CD4-positive, CD25-positive, alpha-beta regulatory T cell (primary cell): ENCODE data around the gene PLCG2. TPM values are rescaled to one million over a fixed set of nuclear protein-coding genes. Genes with fewer than 3 reads are reported as not detected.
"Not testable (repeated sequence)": the region's sequence is repeated elsewhere in the genome, so short reads cannot be mapped to it uniquely, and the experiment has no call there.

Experiments
- ATAC-seq, 2 donors: fragments of 150-1000 bp; cut with Tn5 transposase; one replicate each; pipeline ENCODE4 v1.10.0; 2021; ENCODE audit warnings: low read depth in 2 of 2, moderate number of reproducible peaks in 2 of 2, moderate library complexity in 1 of 2
- DNase-seq, 3 donors: peaks; one replicate each; pipeline versions ENCODE4 v3.0.0 to v3.0.0-alpha.2; 2012 to 2022; ENCODE audit warnings: mixed read lengths in 1 of 3
- H3K27ac ChIP-seq: one replicate; pipeline ENCODE4 v1.7.0; 2013; ENCODE audit warnings: mild to moderate bottlenecking, low read length; ENCODE audit not compliant: insufficient read depth, poor library complexity, severe bottlenecking
- H3K27me3 ChIP-seq: one replicate; pipeline ENCODE4 v1.7.0; 2013; ENCODE audit warnings: low read length; ENCODE audit not compliant: control insufficient read depth, insufficient read depth
- H3K36me3 ChIP-seq: one replicate; pipeline ENCODE4 v1.7.0; 2013; ENCODE audit warnings: mild to moderate bottlenecking, low read length, moderate library complexity; ENCODE audit not compliant: control insufficient read depth, insufficient read depth
- H3K4me1 ChIP-seq: 2 replicates; pipeline ENCODE4 v1.7.0; 2013; ENCODE audit warnings: mild to moderate bottlenecking, low read length; ENCODE audit not compliant: insufficient read depth, control insufficient read depth, poor library complexity, severe bottlenecking
- H3K4me3 ChIP-seq: one replicate; pipeline ENCODE4 v1.7.0; 2013; ENCODE audit warnings: low read depth, mild to moderate bottlenecking, low read length, moderate library complexity
- H3K9me3 ChIP-seq, 2 experiments: 1 replicate in 1 of 2; 2 replicates in 1 of 2; pipeline ENCODE4 v1.7.0; 2013; ENCODE audit warnings: low read length in 2 of 2, mild to moderate bottlenecking in 1 of 2, moderate library complexity in 1 of 2; ENCODE audit not compliant: control insufficient read depth in 2 of 2
- H3K27ac Mint-ChIP-seq, 3 donors: one replicate each; pipeline ENCODE4 v1.8.0; 2020 to 2022; ENCODE audit warnings: mild to moderate bottlenecking in 3 of 3, mixed read lengths in 3 of 3, moderate library complexity in 2 of 3
- H3K27me3 Mint-ChIP-seq: one replicate; pipeline ENCODE4 v1.8.0; 2022; ENCODE audit warnings: mild to moderate bottlenecking, mixed read lengths
- H3K36me3 Mint-ChIP-seq: one replicate; pipeline ENCODE4 v1.8.0; 2020; ENCODE audit warnings: mixed read lengths
- H3K4me1 Mint-ChIP-seq, 4 donors: one replicate each; pipeline ENCODE4 v1.8.0; 2020 to 2022; ENCODE audit warnings: mixed read lengths in 4 of 4, mild to moderate bottlenecking in 1 of 4
- H3K4me3 Mint-ChIP-seq, 4 donors: one replicate each; pipeline ENCODE4 v1.8.0; 2020 to 2022; ENCODE audit warnings: mild to moderate bottlenecking in 4 of 4, mixed read lengths in 4 of 4, moderate library complexity in 3 of 4
- H3K9me3 Mint-ChIP-seq, 7 donors: one replicate each; pipeline ENCODE4 v1.8.0; 2020 to 2022; ENCODE audit warnings: mixed read lengths in 7 of 7, mild to moderate bottlenecking in 3 of 7, moderate library complexity in 2 of 7
- polyA plus RNA-seq, 4 donors: library from polyadenylated mRNA; unstranded; fragments of 300-500 nt; fragmentation: Illumina TruSeq; gene quantifications; one replicate each; pipeline ENCODE4 v1.2.3, GENCODE V29; 2021
- total RNA-seq: library from RNA; stranded (reverse); gene quantifications from one replicate; pipeline ENCODE4 v1.2.3, GENCODE V29; 2022

Gene PLCG2
- total and polyA plus RNA-seq, 5 donors from 2014 or later: 0.59 to 3.8 (median 1.3) TPM; not detected in 1

DNA sequence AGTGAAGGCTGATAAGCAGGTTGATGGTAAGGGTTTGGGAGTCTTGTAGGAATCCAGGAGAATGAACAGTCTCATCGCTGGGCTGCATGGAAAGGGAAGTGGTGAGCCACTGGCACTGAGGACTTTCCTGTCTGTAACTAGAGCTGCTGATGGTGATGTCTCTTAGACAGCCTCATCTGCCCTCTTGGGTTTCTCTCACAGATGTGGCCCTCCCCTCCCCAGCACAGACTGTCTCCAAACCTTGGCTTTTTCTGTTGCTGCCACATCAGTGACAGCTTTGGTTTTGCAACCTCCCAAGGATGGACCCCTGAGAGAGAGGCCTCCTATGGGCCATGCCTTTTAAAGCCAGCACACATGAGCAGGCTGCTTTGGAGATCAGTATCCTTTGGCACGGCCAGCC is 16.9 kb downstream of the PLCG2 start:
- no peaks in the 10 kb centered on the region for H3K9me3 ChIP-seq
- H3K27me3 ChIP-seq: no peaks in the 10 kb centered on the region
- Mint-ChIP-seq H3K36me3 (no peaks in the 10 kb centered on the region), H3K9me3 (peaks cover 0 to 2% (median 0%) of the 10 kb centered on the region in 7 donors), H3K27me3 (peaks cover 4% of the 10 kb centered on the region), H3K4me1 (peaks cover 0 to 12% (median 4%) of the 10 kb centered on the region in 4 donors), H3K27ac (no peak overlapping the region), H3K4me3 (no peak overlapping the region)
- ATAC-seq: no peak
- no peaks in the 10 kb centered on the region for H3K36me3 ChIP-seq
- no peak overlapping the region for H3K27ac ChIP-seq
- peaks cover 7% of the 10 kb centered on the region for H3K4me1 ChIP-seq
- DNase-seq: no peak
- H3K4me3 ChIP-seq: no peak overlapping the region

DNA sequence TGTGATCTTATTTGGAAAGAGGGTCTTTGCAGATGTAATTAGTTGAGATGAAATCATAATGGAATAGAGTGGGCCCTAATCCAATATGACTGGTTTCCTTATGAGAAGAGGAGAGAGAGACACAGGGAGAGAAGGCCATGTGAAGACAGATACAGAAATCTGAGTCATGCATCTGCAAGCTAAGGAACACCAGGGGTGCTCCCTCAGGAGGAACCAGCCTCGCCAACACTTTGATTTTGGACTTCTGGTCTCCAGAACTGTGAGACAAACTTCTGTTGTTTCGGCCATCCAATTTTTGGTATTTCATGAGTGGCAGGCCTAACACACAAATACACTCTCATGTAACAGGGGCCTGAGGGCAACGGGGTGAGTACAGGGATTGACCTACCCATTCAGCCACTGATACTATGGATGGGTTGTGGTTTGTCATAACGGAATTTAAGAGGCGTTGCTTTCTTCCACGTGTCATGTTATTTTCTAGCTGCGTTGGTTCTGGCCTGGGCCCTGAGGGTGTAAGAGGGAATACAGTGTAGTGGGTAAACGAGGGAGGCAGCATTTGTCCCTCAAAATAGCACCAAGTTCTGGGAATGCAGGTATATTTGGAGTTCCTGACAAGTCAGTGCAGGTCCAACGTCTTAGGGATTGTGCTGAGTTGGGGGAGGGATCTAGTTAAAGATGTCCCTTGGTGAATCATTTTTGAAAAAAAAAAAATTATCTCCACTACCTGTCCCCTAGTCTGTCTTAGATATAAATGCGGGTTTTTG is 17.7 kb downstream of the PLCG2 start:
- H3K27me3 ChIP-seq: no peaks in the 10 kb centered on the region
- no peaks in the 10 kb centered on the region for H3K36me3 ChIP-seq
- Mint-ChIP-seq H3K27ac (no peak overlapping the region), H3K9me3 (peaks cover 0 to 2% (median 0%) of the 10 kb centered on the region in 7 donors), H3K4me1 (peaks cover 0 to 12% (median 4%) of the 10 kb centered on the region in 4 donors), H3K36me3 (no peaks in the 10 kb centered on the region), H3K27me3 (peaks cover 4% of the 10 kb centered on the region), H3K4me3 (no peak overlapping the region)
- no peak overlapping the region for H3K4me3 ChIP-seq
- ATAC-seq (no peak), DNase-seq (no peak)
- H3K4me1 ChIP-seq: peaks cover 7% of the 10 kb centered on the region
- no peaks in the 10 kb centered on the region for H3K9me3 ChIP-seq
- H3K27ac ChIP-seq: no peak overlapping the region

DNA sequence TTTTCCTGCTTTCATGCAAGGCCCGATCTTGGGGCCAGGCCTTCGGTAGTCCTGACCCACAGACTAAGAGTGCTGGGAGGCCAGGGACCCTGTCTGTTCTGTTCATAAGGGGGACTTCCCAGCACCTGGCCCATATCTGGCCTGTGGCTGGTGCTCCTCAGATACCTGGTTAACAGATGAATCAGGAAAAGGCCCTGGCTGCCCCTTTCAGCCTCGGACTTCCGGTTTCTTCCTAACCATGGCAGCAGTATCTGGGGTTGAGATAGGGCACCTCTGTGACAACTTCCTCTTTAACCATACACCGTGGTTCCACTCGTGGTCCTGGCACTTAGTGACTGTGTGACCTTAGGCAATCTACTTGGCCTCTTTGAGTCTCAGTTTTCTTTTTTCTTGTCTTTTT is 18.4 kb downstream of the PLCG2 start:
- DNase-seq (peak in 1 of 3 donors; percentile 19), ATAC-seq (peak in 1 of 2 donors; percentile 32)
- H3K27ac ChIP-seq: no peak overlapping the region
- H3K9me3 ChIP-seq: no peaks in the 10 kb centered on the region
- peaks cover 0 to 12% (median 4%) of the 10 kb centered on the region in 4 donors for H3K4me1 Mint-ChIP-seq
- H3K9me3 Mint-ChIP-seq: peaks cover 0 to 5% (median 0%) of the 10 kb centered on the region in 7 donors
- H3K27ac Mint-ChIP-seq: peak overlapping the region in 1 of 3 donors; percentile 54
- H3K4me3 Mint-ChIP-seq: no peak overlapping the region
- no peak overlapping the region for H3K4me3 ChIP-seq
- peaks cover 7% of the 10 kb centered on the region for H3K4me1 ChIP-seq
- no peaks in the 10 kb centered on the region for H3K36me3 Mint-ChIP-seq
- peaks cover 4% of the 10 kb centered on the region for H3K27me3 Mint-ChIP-seq
- no peaks in the 10 kb centered on the region for H3K36me3 ChIP-seq
- no peaks in the 10 kb centered on the region for H3K27me3 ChIP-seq

DNA sequence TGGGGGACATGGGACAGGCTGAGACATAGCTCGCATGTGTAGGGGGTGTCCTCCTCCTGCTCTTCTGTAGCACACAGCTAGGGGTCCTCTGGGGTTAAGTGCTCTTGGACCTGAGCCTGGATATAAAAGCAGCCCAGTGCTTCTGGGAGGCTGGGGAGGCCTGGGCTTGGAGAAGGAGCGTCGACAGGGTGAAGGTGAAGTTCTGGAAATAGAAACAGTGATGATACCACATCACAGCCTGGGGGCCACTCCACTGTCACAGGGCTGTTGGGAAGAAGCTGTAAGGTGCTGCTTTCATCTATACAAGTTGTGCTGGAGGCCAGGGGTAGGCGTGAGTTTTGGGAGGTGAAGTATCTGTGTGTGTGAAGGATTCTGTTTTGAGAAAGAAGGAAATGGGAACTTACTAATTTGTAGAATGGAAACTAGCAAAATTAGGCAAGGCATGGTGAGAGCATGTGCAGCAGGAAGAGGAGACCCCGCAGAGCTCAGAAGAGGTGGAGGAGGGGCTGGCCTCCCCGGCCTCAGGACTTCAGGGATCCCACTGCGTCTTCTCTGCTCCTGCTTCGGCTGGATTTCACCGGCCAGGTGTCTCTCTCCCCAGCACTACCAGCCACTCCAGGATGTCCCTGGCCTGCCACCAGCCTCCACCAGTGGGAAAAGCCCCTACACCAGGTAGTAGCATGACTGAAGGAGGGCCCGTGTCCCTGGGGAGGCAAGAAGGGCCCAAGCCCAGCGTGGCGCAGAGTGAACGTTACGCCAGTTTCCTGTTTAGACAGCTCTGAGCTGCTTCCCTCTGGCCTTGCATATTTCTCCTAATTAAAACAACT is 19.4 kb downstream of the PLCG2 start:
- H3K27me3 Mint-ChIP-seq: peaks cover under 1% of the 10 kb centered on the region
- peak overlapping the region in 1 of 4 donors; percentile 33 for H3K4me3 Mint-ChIP-seq

DNA sequence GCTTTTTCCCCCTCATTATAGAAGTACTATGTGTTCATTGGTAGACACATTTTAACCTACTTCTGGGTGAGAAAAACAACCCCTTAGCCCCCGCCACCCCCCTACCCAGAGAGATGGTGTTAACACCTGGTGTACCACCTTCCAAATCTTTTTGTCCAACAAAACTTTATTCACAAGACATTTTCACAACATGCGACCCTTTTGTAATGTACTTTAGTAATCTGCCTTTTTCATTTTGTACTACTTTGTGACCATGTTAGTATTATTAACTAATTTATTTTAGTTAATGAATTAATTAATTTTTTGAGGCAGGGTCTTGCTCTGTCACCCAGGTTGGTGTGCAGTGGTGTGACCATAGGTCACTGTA is 20.0 kb downstream of the PLCG2 start:
- Histone ChIP-seq H3K9me3 (no peaks in the 10 kb centered on the region), H3K4me1 (peaks cover 7% of the 10 kb centered on the region), H3K36me3 (no peaks in the 10 kb centered on the region), H3K27me3 (no peaks in the 10 kb centered on the region), H3K4me3 (no peak overlapping the region), H3K27ac (no peak overlapping the region)
- ATAC-seq: no peak
- Mint-ChIP-seq H3K4me3 (peak overlapping the region in 1 of 4 donors; percentile 73), H3K27ac (peak overlapping the region in 2 of 3 donors; percentile 62 to 80), H3K36me3 (no peaks in the 10 kb centered on the region), H3K9me3 (peaks cover 0 to 5% (median 0%) of the 10 kb centered on the region in 7 donors), H3K4me1 (peaks cover 0 to 12% (median 4%) of the 10 kb centered on the region in 4 donors), H3K27me3 (no peaks in the 10 kb centered on the region)
- DNase-seq: no peak

More for the DNA sequence above, 19.4 kb downstream of the PLCG2 start:
- Mint-ChIP-seq H3K4me1 (peaks cover 0 to 12% (median 4%) of the 10 kb centered on the region in 4 donors), H3K36me3 (no peaks in the 10 kb centered on the region), H3K27ac (peak overlapping the region; percentile 76 to 88 (median 80)), H3K9me3 (peaks cover 0 to 5% (median 0%) of the 10 kb centered on the region in 7 donors)
- DNase-seq: peak in 1 of 3 donors; percentile 52
- no peaks in the 10 kb centered on the region for H3K36me3 ChIP-seq
- ATAC-seq: peak; percentile 42 to 58
- no peak overlapping the region for H3K27ac ChIP-seq
- no peaks in the 10 kb centered on the region for H3K27me3 ChIP-seq
- no peak overlapping the region for H3K4me3 ChIP-seq
- H3K9me3 ChIP-seq: no peaks in the 10 kb centered on the region
- H3K4me1 ChIP-seq: peaks cover 7% of the 10 kb centered on the region

DNA sequence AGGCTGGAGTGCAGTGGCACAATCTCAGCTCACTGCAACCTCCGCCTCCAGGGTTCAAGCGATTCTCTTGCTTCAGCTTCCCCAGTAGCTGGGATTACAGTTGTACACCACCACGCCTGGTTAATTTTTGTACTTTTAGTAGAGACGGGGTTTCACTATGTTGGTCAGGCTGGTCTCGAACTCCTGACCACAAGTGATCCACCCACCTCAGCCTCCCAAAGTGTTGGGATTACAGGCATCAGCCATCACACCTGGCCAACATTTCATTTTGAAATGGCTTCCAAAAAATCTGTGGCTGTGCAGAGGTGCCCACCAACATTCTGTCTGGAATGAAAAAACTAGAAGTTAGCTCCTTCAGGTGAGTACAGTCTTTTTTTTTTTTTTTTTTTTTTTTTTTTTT is 22.6 kb downstream of the PLCG2 start:
- not testable (repeated sequence) for H3K9me3 ChIP-seq, H3K4me1 ChIP-seq, H3K36me3 Mint-ChIP-seq, H3K36me3 ChIP-seq, H3K9me3 Mint-ChIP-seq, H3K27me3 Mint-ChIP-seq, H3K27me3 ChIP-seq, H3K27ac Mint-ChIP-seq, H3K27ac ChIP-seq, DNase-seq, ATAC-seq, H3K4me3 Mint-ChIP-seq, H3K4me3 ChIP-seq
- peaks cover 0 to 12% (median 4%) of the 10 kb centered on the region in 4 donors for H3K4me1 Mint-ChIP-seq

DNA sequence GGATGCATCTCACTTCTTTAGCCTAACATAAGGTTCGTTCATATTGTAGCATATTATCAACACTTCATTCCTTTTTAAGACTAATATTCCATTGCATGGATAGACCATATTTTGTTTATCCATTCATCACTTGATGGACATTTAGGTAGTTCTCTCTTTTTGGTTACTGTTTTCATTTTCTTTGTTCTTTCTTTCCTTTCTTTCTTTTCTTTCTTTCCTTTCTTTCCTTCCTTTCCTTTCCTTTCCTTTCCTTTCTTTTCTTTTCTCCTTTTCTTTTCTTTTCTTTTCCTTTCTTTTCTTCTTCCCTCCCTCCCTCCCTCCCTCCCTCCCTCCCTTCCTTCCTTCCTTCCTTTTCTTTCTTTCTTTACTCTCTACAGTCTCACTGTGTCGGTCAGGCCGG is 24.2 kb downstream of the PLCG2 start:
- no peak overlapping the region for H3K27ac ChIP-seq
- H3K4me1 Mint-ChIP-seq: peaks cover 0 to 7% (median 3%) of the 10 kb centered on the region in 4 donors

More for the DNA sequence above, 24.2 kb downstream of the PLCG2 start:
- DNase-seq (no peak), ATAC-seq (no peak)
- H3K9me3 Mint-ChIP-seq: peaks cover 0 to 5% (median 0%) of the 10 kb centered on the region in 7 donors
- no peaks in the 10 kb centered on the region for H3K36me3 ChIP-seq
- H3K36me3 Mint-ChIP-seq: no peaks in the 10 kb centered on the region
- no peak overlapping the region for H3K27ac Mint-ChIP-seq
- H3K27me3 ChIP-seq: no peaks in the 10 kb centered on the region
- H3K9me3 ChIP-seq: no peaks in the 10 kb centered on the region
- H3K27me3 Mint-ChIP-seq: no peaks in the 10 kb centered on the region
- no peak overlapping the region for H3K4me3 Mint-ChIP-seq
- H3K4me3 ChIP-seq: no peak overlapping the region
- H3K4me1 ChIP-seq: peaks cover 6% of the 10 kb centered on the region
